Caco-2 (cell line): ENCODE data around the gene ACER2. TPM values are rescaled to one million over a fixed set of nuclear protein-coding genes. Genes with fewer than 3 reads are reported as not detected.
"Not testable (repeated sequence)": the region's sequence is repeated elsewhere in the genome, so short reads cannot be mapped to it uniquely, and the experiment has no call there.

Experiments
- BruUV-seq: library from RNA; stranded (reverse); fragments of 400-500 nt; replicated peaks from 2 replicates; lab custom pipeline; 2021; lab: Mats Ljungman, UMichigan
- CTCF ChIA-PET: fragments of 300-600 bp; sonication (Branson Sonifier 250); formaldehyde crosslinking; loops from one replicate; lab custom pipeline; 2022; ENCODE audit warnings: antibody characterized with exemption; lab: Charles Lee
- POLR2A ChIA-PET: fragments of 300-600 bp; sonication (Branson Sonifier 250); formaldehyde crosslinking; loops from one replicate; lab custom pipeline; 2022; ENCODE audit warnings: antibody characterized with exemption; lab: Charles Lee
- DNase-seq, 2 experiments: peaks; one replicate each; pipeline versions ENCODE4 v3.0.0 to v3.0.0-alpha.2; 2020 to 2022
- H3K27me3 ChIP-seq: replicated peaks from 2 replicates; pipeline ENCODE4 v1.6.0; 2011; ENCODE audit warnings: low read length; ENCODE audit not compliant: control insufficient read depth, insufficient read depth
- H3K36me3 ChIP-seq: 2 replicates; pipeline ENCODE4 v1.5.1; 2011; ENCODE audit warnings: low read length; ENCODE audit not compliant: control insufficient read depth, insufficient read depth
- H3K4me1 ChIP-seq: fragments of 250-450 bp; sonication (Bioruptor Pico); 2 replicates; pipeline ENCODE4 v1.5.1; 2020; ENCODE audit warnings: mild to moderate bottlenecking
- H3K4me3 ChIP-seq: 2 replicates; pipeline ENCODE4 v1.5.1; 2011; ENCODE audit warnings: low read depth, mild to moderate bottlenecking, control low read depth, low read length
- H3K9me3 ChIP-seq: fragments of 250-450 bp; sonication (Bioruptor Pico); 2 replicates; pipeline ENCODE4 v1.5.1; 2020; ENCODE audit warnings: mild to moderate bottlenecking, moderate library complexity
- H3K27ac Mint-ChIP-seq: one replicate; pipeline ENCODE4 v1.8.0; 2022; ENCODE audit warnings: mixed read lengths; ENCODE audit not compliant: unreplicated experiment
- H3K27me3 Mint-ChIP-seq: one replicate; pipeline ENCODE4 v1.8.0; 2022; ENCODE audit warnings: mixed read lengths; ENCODE audit not compliant: insufficient read depth, unreplicated experiment
- H3K36me3 Mint-ChIP-seq: one replicate; pipeline ENCODE4 v1.8.0; 2022; ENCODE audit warnings: mild to moderate bottlenecking, mixed read lengths; ENCODE audit not compliant: insufficient read depth, unreplicated experiment
- H3K4me1 Mint-ChIP-seq: one replicate; pipeline ENCODE4 v1.8.0; 2022; ENCODE audit warnings: low read depth, mixed read lengths; ENCODE audit not compliant: unreplicated experiment
- H3K4me3 Mint-ChIP-seq: one replicate; pipeline ENCODE4 v1.8.0; 2022; ENCODE audit warnings: mild to moderate bottlenecking, moderate library complexity, mixed read lengths; ENCODE audit not compliant: unreplicated experiment
- H3K9me3 Mint-ChIP-seq: one replicate; pipeline ENCODE4 v1.8.0; 2022; ENCODE audit warnings: mixed read lengths; ENCODE audit not compliant: unreplicated experiment
- CTCF ChIP-seq, 2 experiments: fragments of 200-600 bp in 1 of 2; IDR thresholded peaks; 1 replicate in 1 of 2; 2 replicates in 1 of 2; pipeline versions ENCODE4 v1.5.1 to v1.8.0; 2011 to 2022; ENCODE audit warnings: antibody characterized with exemption in 1 of 2, control low read depth in 1 of 2, inconsistent platforms in 1 of 2, low read depth in 1 of 2, low read length in 1 of 2, mild to moderate bottlenecking in 1 of 2, moderate library complexity in 1 of 2; ENCODE audit not compliant: insufficient read depth in 1 of 2, severe bottlenecking in 1 of 2, unreplicated experiment in 1 of 2
- intact Hi-C: fragments of 100-400 bp; cut with micrococcal nuclease; formaldehyde crosslinking; loops from one replicate; pipeline ENCODE4 v1.10.0; 2022; ENCODE audit not compliant: unreplicated experiment
- total RNA-seq: library from RNA; stranded (reverse); gene quantifications from 2 replicates; pipeline ENCODE4 v1.2.3, GENCODE V29; 2022

The ACER2 gene
- total RNA-seq, 1 experiment from 2014 or later = 2.4 TPM

GRCh38 chr9:19431361-19432171 lies 22.8 kb downstream of the ACER2 start:
- Mint-ChIP-seq H3K36me3 (no peaks in the 10 kb centered on the region), H3K9me3 (no peaks in the 10 kb centered on the region), H3K27me3 (no peaks in the 10 kb centered on the region), H3K27ac (no peak overlapping the region), H3K4me1 (peaks cover 8% of the 10 kb centered on the region), H3K4me3 (no peak overlapping the region)
- POLR2A ChIA-PET = no interaction called here
- intact Hi-C loops = no loop called here
- no peaks in the 10 kb centered on the region for H3K36me3 ChIP-seq
- H3K4me3 ChIP-seq = no peak overlapping the region
- CTCF ChIA-PET = no interaction called here
- no peaks in the 10 kb centered on the region for H3K27me3 ChIP-seq
- no peak for TF ChIP-seq CTCF (IDR thresholded peaks at IDR 0.05; ENCODE audit: insufficient read depth in 1 of 2, low read depth in 1 of 2, low read length in 1 of 2, severe bottlenecking in 1 of 2, unreplicated experiment in 1 of 2)
- no peaks in the 10 kb centered on the region for H3K9me3 ChIP-seq
- DNase-seq = no peak
- BruUV-seq = no TSS peak
- no peaks in the 10 kb centered on the region for H3K4me1 ChIP-seq

GRCh38 chr9:19432473-19432872 lies 23.7 kb downstream of the ACER2 start:
- ChIA-PET CTCF (no interaction called here), POLR2A (no interaction called here)
- Mint-ChIP-seq H3K9me3 (no peaks in the 10 kb centered on the region), H3K36me3 (no peaks in the 10 kb centered on the region), H3K27ac (no peak overlapping the region), H3K27me3 (no peaks in the 10 kb centered on the region), H3K4me1 (peaks cover 7% of the 10 kb centered on the region), H3K4me3 (no peak overlapping the region)
- Histone ChIP-seq H3K9me3 (no peaks in the 10 kb centered on the region), H3K4me3 (no peak overlapping the region), H3K36me3 (no peaks in the 10 kb centered on the region), H3K4me1 (no peaks in the 10 kb centered on the region), H3K27me3 (no peaks in the 10 kb centered on the region)
- intact Hi-C loops = no loop called here
- BruUV-seq = no TSS peak
- no peak for TF ChIP-seq CTCF (IDR thresholded peaks at IDR 0.05; ENCODE audit: insufficient read depth in 1 of 2, low read depth in 1 of 2, low read length in 1 of 2, severe bottlenecking in 1 of 2, unreplicated experiment in 1 of 2)
- no peak for DNase-seq

- H3K27me3 ChIP-seq, H3K4me3 ChIP-seq, BruUV-seq, H3K9me3 Mint-ChIP-seq, intact Hi-C loops, H3K4me1 ChIP-seq, H3K4me3 Mint-ChIP-seq, H3K27ac Mint-ChIP-seq, H3K27me3 Mint-ChIP-seq, POLR2A ChIA-PET, H3K4me1 Mint-ChIP-seq, H3K9me3 ChIP-seq, DNase-seq, H3K36me3 Mint-ChIP-seq, H3K36me3 ChIP-seq, CTCF ChIA-PET: not testable (repeated sequence)
These were observed 24.9 kb downstream of the ACER2 start for GRCh38 chr9:19433729-19434128.
